Measurements from ENCODE around the gene PGGHG. TPM values are rescaled to one million over a fixed set of nuclear protein-coding genes. Genes with fewer than 3 reads are reported as not detected.
A peak's percentile ranks its signal among the peaks of the same experiment; 100 is the strongest.
"Not testable (repeated sequence)": the region's sequence is repeated elsewhere in the genome, so short reads cannot be mapped to it uniquely, and the experiment has no call there.

The PGGHG gene
- total RNA-seq, 1 experiment from 2014 or later = 69.0 TPM

GRCh38 chr11:317668-318404 is 28.9 kb downstream of the PGGHG start:
- not testable (repeated sequence) for H3K36me3 ChIP-seq (replicated peaks; ENCODE audit: control insufficient read depth, insufficient read depth, low read length); H3K27me3 ChIP-seq (ENCODE audit: control insufficient read depth, insufficient read depth, low read length); DNase-seq
- peak overlapping the region; percentile 24 for H3K4me3 ChIP-seq (ENCODE audit: insufficient read depth, low read depth, low read length)

GRCh38 chr11:318405-319120 is 29.6 kb downstream of the PGGHG start:
- not testable (repeated sequence) for H3K36me3 ChIP-seq (replicated peaks; ENCODE audit: control insufficient read depth, insufficient read depth, low read length); DNase-seq; H3K27me3 ChIP-seq (ENCODE audit: control insufficient read depth, insufficient read depth, low read length)
- peak overlapping the region; percentile 38 for H3K4me3 ChIP-seq (ENCODE audit: insufficient read depth, low read depth, low read length)

- peak overlapping the region; percentile 38; the same call in 1 of the 2 replicates for H3K4me3 ChIP-seq (ENCODE audit: insufficient read depth, low read depth, low read length)
- DNase-seq = peak; percentile 51
- not testable (repeated sequence) for H3K36me3 ChIP-seq (replicated peaks; ENCODE audit: control insufficient read depth, insufficient read depth, low read length); H3K27me3 ChIP-seq (ENCODE audit: control insufficient read depth, insufficient read depth, low read length)
Observed at GRCh38 chr11:319121-319887, 30.4 kb downstream of the PGGHG start.

- DNase-seq; H3K36me3 ChIP-seq (replicated peaks; ENCODE audit: control insufficient read depth, insufficient read depth, low read length); H3K27me3 ChIP-seq (ENCODE audit: control insufficient read depth, insufficient read depth, low read length): not testable (repeated sequence)
- peak overlapping the region; percentile 61 for H3K4me3 ChIP-seq (ENCODE audit: insufficient read depth, low read depth, low read length)
Observed at GRCh38 chr11:319888-320273, 31.0 kb downstream of the PGGHG start.

- Histone ChIP-seq H3K27me3 (ENCODE audit: control insufficient read depth, insufficient read depth, low read length) (no peaks in the 10 kb centered on the region), H3K4me3 (ENCODE audit: insufficient read depth, low read depth, low read length) (no peak overlapping the region), H3K36me3 (replicated peaks; ENCODE audit: control insufficient read depth, insufficient read depth, low read length) (no peaks in the 10 kb centered on the region; the same call in 1 of the 2 replicates)
- DNase-seq = peak; percentile 51
Observed at GRCh38 chr11:324156-324555, 35.2 kb downstream of the PGGHG start.

GRCh38 chr11:324593-325517 is 35.9 kb downstream of the PGGHG start:
- not testable (repeated sequence) for DNase-seq; H3K4me3 ChIP-seq (ENCODE audit: insufficient read depth, low read depth, low read length); H3K36me3 ChIP-seq (replicated peaks; ENCODE audit: control insufficient read depth, insufficient read depth, low read length); H3K27me3 ChIP-seq (ENCODE audit: control insufficient read depth, insufficient read depth, low read length)

GRCh38 chr11:325796-326591 is 37.1 kb downstream of the PGGHG start:
- no peak for DNase-seq
- Histone ChIP-seq H3K27me3 (ENCODE audit: control insufficient read depth, insufficient read depth, low read length) (no peaks in the 10 kb centered on the region), H3K36me3 (replicated peaks; ENCODE audit: control insufficient read depth, insufficient read depth, low read length) (no peaks in the 10 kb centered on the region), H3K4me3 (ENCODE audit: insufficient read depth, low read depth, low read length) (no peak overlapping the region)

- Histone ChIP-seq H3K4me3 (ENCODE audit: insufficient read depth, low read depth, low read length) (no peak overlapping the region), H3K36me3 (replicated peaks; ENCODE audit: control insufficient read depth, insufficient read depth, low read length) (no peaks in the 10 kb centered on the region), H3K27me3 (ENCODE audit: control insufficient read depth, insufficient read depth, low read length) (no peaks in the 10 kb centered on the region)
- DNase-seq = no peak
Observed at GRCh38 chr11:326592-326841, 37.6 kb downstream of the PGGHG start.

- peak; percentile 35 for DNase-seq
- Histone ChIP-seq H3K36me3 (replicated peaks; ENCODE audit: control insufficient read depth, insufficient read depth, low read length) (no peaks in the 10 kb centered on the region), H3K4me3 (ENCODE audit: insufficient read depth, low read depth, low read length) (no peak overlapping the region), H3K27me3 (ENCODE audit: control insufficient read depth, insufficient read depth, low read length) (no peaks in the 10 kb centered on the region)
Observed at GRCh38 chr11:326842-327580, 38.1 kb downstream of the PGGHG start.

- H3K36me3 ChIP-seq (replicated peaks; ENCODE audit: control insufficient read depth, insufficient read depth, low read length) = no peaks in the 10 kb centered on the region
- H3K4me3 ChIP-seq (ENCODE audit: insufficient read depth, low read depth, low read length) = no peak overlapping the region
- H3K27me3 ChIP-seq (ENCODE audit: control insufficient read depth, insufficient read depth, low read length) = no peaks in the 10 kb centered on the region
- no peak for DNase-seq
Observed at GRCh38 chr11:327581-327923, 38.6 kb downstream of the PGGHG start.

- Histone ChIP-seq H3K27me3 (ENCODE audit: control insufficient read depth, insufficient read depth, low read length) (no peaks in the 10 kb centered on the region), H3K36me3 (replicated peaks; ENCODE audit: control insufficient read depth, insufficient read depth, low read length) (no peaks in the 10 kb centered on the region), H3K4me3 (ENCODE audit: insufficient read depth, low read depth, low read length) (no peak overlapping the region)
- DNase-seq = peak; percentile 30
Observed at GRCh38 chr11:328012-328411, 39.1 kb downstream of the PGGHG start.

- H3K27me3 ChIP-seq (ENCODE audit: control insufficient read depth, insufficient read depth, low read length); H3K4me3 ChIP-seq (ENCODE audit: insufficient read depth, low read depth, low read length); DNase-seq; H3K36me3 ChIP-seq (replicated peaks; ENCODE audit: control insufficient read depth, insufficient read depth, low read length): not testable (repeated sequence)
Observed at GRCh38 chr11:328516-329100, 39.7 kb downstream of the PGGHG start.

- Histone ChIP-seq H3K36me3 (replicated peaks; ENCODE audit: control insufficient read depth, insufficient read depth, low read length) (no peaks in the 10 kb centered on the region), H3K4me3 (ENCODE audit: insufficient read depth, low read depth, low read length) (no peak overlapping the region), H3K27me3 (ENCODE audit: control insufficient read depth, insufficient read depth, low read length) (no peaks in the 10 kb centered on the region)
- DNase-seq = no peak
Observed at GRCh38 chr11:329886-330253, 40.9 kb downstream of the PGGHG start.
